NB4 (cell line): ENCODE data around the gene SLC35B3.

ENCODE experiments used
- CTCF ChIP-seq: IDR thresholded peaks from one replicate; pipeline ENCODE4 v1.5.1; 2012; ENCODE audit warnings: low read depth, low read length
- MYC ChIP-seq: IDR thresholded peaks from 2 replicates; pipeline ENCODE4 v1.6.1; 2011; ENCODE audit warnings: low read depth, low read length

- TF ChIP-seq MYC = no peak
- TF ChIP-seq CTCF = no peak
These were observed 42.8 kb downstream of the SLC35B3 start for GRCh38 chr6:8392569-8392968.
